Embryonic facial prominence (tissue), 1 donor: Measurements from ENCODE around the gene FAM120B.
"Not testable (repeated sequence)": the region's sequence is repeated elsewhere in the genome, so short reads cannot be mapped to it uniquely, and the experiment has no call there.

Experiments
- DNase-seq: peaks from one replicate; pipeline ENCODE4 v3.0.0-alpha.2; 2016; ENCODE audit errors: extremely low spot score

FAM120B gene, protein sequence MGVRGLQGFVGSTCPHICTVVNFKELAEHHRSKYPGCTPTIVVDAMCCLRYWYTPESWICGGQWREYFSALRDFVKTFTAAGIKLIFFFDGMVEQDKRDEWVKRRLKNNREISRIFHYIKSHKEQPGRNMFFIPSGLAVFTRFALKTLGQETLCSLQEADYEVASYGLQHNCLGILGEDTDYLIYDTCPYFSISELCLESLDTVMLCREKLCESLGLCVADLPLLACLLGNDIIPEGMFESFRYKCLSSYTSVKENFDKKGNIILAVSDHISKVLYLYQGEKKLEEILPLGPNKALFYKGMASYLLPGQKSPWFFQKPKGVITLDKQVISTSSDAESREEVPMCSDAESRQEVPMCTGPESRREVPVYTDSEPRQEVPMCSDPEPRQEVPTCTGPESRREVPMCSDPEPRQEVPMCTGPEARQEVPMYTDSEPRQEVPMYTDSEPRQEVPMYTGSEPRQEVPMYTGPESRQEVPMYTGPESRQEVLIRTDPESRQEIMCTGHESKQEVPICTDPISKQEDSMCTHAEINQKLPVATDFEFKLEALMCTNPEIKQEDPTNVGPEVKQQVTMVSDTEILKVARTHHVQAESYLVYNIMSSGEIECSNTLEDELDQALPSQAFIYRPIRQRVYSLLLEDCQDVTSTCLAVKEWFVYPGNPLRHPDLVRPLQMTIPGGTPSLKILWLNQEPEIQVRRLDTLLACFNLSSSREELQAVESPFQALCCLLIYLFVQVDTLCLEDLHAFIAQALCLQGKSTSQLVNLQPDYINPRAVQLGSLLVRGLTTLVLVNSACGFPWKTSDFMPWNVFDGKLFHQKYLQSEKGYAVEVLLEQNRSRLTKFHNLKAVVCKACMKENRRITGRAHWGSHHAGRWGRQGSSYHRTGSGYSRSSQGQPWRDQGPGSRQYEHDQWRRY

GRCh38 chr6:170306324-170307079 lies at the start of gene FAM120B:
Gene FAM120B (plus strand): TSS chr6:170306758. CDS start chr6:170317391, 10,633 bp downstream.
- peak; percentile 90 for DNase-seq

DNA sequence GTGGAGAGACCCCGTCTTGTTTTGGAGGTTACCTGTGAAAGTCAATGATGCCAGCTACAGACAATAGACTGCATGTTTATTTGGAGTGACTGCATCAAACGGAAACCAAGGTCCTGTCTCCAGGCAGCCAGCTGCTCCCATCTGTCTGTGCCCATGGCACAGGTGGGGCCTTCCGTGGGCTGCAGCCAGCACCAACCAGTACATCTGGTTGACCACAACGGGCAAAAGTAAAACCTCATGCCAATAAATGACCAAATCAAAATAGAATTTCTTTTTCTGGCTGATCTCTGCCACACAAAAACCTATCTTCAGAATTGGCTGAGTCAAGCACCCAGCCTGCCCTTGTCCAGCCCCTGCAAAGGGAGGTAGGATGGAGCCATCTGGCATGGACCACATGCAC lies 49.2 kb upstream of the FAM120B start:
- DNase-seq: no peak

DNA sequence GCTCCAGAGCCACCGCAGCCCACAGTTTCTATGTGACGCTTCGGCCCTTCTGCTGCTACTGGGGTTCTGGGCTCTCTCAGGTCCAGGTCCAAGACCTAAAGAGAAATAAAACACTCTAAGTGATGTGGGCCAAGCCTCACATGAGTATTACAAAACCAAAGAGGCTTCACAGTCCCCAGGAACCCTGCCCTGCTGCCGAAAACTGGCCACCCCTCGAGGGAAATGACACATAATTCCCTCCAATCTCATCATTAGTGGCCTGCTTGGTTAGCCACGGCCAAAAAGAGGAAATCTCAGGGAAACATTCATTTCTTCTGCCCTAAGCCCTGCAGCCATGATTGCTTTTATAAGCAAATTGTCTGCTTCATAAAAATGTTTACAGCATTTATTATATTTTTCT lies 48.2 kb upstream of the FAM120B start:
- DNase-seq: no peak

- no peak for DNase-seq
Measured at GRCh38 chr6:170259278-170259677, 47.3 kb upstream of the FAM120B start.

GRCh38 chr6:170260686-170261085 lies 45.9 kb upstream of the FAM120B start:
- DNase-seq: no peak

GRCh38 chr6:170261643-170262488 lies 44.7 kb upstream of the FAM120B start:
- DNase-seq: no peak

GRCh38 chr6:170262489-170263088 lies 44.0 kb upstream of the FAM120B start:
- no peak for DNase-seq

DNA sequence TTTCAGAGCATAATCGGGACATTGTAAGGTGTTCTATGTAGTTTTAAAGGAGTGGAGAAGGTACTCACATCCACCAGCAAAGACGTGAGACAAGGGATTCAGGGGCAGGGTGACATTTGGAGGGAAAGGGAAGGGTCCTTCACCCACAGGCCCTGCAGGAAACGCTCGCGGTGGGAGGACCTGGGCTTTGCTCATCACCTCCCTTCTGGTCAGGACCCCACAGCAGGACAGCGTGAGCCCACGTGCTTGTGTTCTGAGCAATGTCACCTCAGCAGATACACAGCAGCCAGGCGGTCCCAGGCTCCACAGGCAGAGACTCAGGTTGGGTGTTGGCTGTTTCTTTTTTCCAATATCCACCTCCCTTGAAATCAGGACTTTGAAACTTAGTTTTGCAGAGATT lies 43.1 kb upstream of the FAM120B start:
- DNase-seq: no peak

GRCh38 chr6:170264086-170264485 lies 42.5 kb upstream of the FAM120B start:
- DNase-seq: no peak

GRCh38 chr6:170264644-170265043 lies 41.9 kb upstream of the FAM120B start:
- not testable (repeated sequence) for DNase-seq

- no peak for DNase-seq
Measured at GRCh38 chr6:170265655-170266054, 40.9 kb upstream of the FAM120B start.

GRCh38 chr6:170266061-170266825 lies 40.3 kb upstream of the FAM120B start:
- no peak for DNase-seq

DNA sequence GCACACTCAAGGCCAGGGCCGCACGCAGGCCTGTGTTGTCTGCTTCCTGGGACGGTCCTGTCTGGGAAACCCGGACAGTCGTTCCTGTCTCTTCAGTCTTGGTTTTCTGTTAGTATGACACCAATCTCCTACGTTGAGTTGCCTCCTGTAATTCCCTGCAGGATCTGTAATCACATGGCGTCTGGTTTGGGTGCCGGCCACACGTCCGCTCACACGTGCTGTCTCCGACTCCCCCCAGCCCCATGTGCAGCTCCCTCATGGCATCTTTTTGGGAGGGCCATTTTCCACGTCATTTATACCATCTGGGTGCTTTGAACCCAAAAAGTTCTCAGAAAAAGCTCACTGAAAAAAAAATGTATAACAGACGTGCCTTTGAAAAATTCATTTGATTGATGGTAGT lies 38.9 kb upstream of the FAM120B start:
- no peak for DNase-seq

DNA sequence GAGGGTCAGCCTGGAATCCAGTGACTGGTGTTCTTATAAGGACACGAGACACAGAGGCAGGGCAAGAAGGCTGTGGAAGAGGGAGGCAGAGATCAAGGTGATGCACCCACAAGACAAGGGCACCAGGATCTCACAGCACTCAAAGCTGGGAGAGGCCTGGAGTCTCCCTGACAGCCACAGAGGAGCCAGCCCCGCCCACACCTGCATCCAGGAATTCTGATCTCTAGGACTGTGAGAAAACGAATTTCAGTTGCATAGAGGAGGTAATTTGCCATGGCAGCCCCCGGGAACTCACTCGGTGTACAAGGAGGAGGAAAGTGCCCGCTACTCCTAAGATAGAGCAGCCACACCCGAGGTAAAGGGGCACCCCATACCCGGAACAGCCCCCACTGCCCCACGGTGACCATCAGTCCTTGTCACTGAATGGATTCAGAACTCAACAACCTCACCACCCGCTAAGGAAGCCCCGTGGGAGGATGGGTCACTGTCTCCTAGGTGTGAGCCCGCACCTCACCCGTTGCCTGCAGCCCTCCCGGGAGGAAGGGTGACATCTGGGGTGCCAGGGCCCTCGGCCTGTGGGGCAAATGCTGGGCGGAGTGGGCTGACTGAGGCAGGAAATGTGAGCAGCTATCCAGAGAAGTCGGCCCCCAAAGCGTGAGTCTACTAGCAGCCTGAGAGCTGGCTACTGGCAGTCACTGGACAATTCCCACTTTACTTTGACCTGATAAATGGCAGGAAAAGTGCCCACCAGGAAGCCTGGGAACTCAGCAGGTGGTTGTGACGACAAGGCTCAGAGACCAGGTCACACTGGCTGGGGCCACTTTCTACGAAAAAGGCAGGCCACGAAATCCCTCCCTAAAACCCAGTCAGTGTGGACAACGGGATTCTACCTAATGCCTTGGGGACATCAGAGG lies 38.1 kb upstream of the FAM120B start:
- DNase-seq: no peak

GRCh38 chr6:170269151-170269845 lies 37.3 kb upstream of the FAM120B start:
- DNase-seq: no peak

GRCh38 chr6:170269846-170270541 lies 36.6 kb upstream of the FAM120B start:
- DNase-seq: no peak

GRCh38 chr6:170270984-170271593 lies 35.5 kb upstream of the FAM120B start:
- DNase-seq: no peak
